Measurements from ENCODE around the gene ZG16. TPM values are rescaled to one million over a fixed set of nuclear protein-coding genes. Genes with fewer than 3 reads are reported as not detected.
"Not testable (repeated sequence)": the region's sequence is repeated elsewhere in the genome, so short reads cannot be mapped to it uniquely, and the experiment has no call there.

ZG16 gene
- total RNA-seq, 1 experiment from 2014 or later: not detected

- H4K20me1 ChIP-seq (ENCODE audit: insufficient read depth, low read depth, low read length): no peaks in the 10 kb centered on the region
- DNase-seq: no peak
- H3K9me2 ChIP-seq (replicated peaks; ENCODE audit: insufficient read depth, low read length): no peaks in the 10 kb centered on the region
- no peaks in the 10 kb centered on the region for H3K9me3 ChIP-seq (ENCODE audit: low read length)
- no peaks in the 10 kb centered on the region for H3K27me3 ChIP-seq (ENCODE audit: low read length)
- H3K36me3 ChIP-seq (ENCODE audit: insufficient read depth, low read length): no peaks in the 10 kb centered on the region
- H3K4me2 ChIP-seq (ENCODE audit: low read depth, low read length, poor library complexity, severe bottlenecking): no peak overlapping the region
- no peaks in the 10 kb centered on the region for H3K79me2 ChIP-seq (ENCODE audit: low read length)
- H2AFZ ChIP-seq (ENCODE audit: low read length): no peak overlapping the region
- no peaks in the 10 kb centered on the region for H3K4me1 ChIP-seq (ENCODE audit: low read length)
- H3K27ac ChIP-seq (ENCODE audit: low read length): no peak overlapping the region
- H3K9ac ChIP-seq (ENCODE audit: low read length): no peak overlapping the region
- H3K4me3 ChIP-seq (ENCODE audit: low read length): no peak overlapping the region
Measured at GRCh38 chr16:29760567-29761279, 17.3 kb upstream of the ZG16 start.

GRCh38 chr16:29761280-29761651 is 16.8 kb upstream of the ZG16 start:
- H3K9me3 ChIP-seq (ENCODE audit: low read length); H3K79me2 ChIP-seq (ENCODE audit: low read length); H4K20me1 ChIP-seq (ENCODE audit: insufficient read depth, low read depth, low read length); H3K27me3 ChIP-seq (ENCODE audit: low read length); H3K9ac ChIP-seq (ENCODE audit: low read length); H3K4me3 ChIP-seq (ENCODE audit: low read length); H2AFZ ChIP-seq (ENCODE audit: low read length); H3K36me3 ChIP-seq (ENCODE audit: insufficient read depth, low read length); H3K4me2 ChIP-seq (ENCODE audit: low read depth, low read length, poor library complexity, severe bottlenecking); H3K9me2 ChIP-seq (replicated peaks; ENCODE audit: insufficient read depth, low read length); H3K4me1 ChIP-seq (ENCODE audit: low read length); DNase-seq; H3K27ac ChIP-seq (ENCODE audit: low read length): not testable (repeated sequence)

GRCh38 chr16:29761882-29762281 is 16.2 kb upstream of the ZG16 start:
- Histone ChIP-seq H3K9ac (ENCODE audit: low read length) (no peak overlapping the region), H2AFZ (ENCODE audit: low read length) (no peak overlapping the region), H3K4me2 (ENCODE audit: low read depth, low read length, poor library complexity, severe bottlenecking) (no peak overlapping the region), H3K9me2 (replicated peaks; ENCODE audit: insufficient read depth, low read length) (no peaks in the 10 kb centered on the region), H3K4me1 (ENCODE audit: low read length) (no peaks in the 10 kb centered on the region), H3K27ac (ENCODE audit: low read length) (no peak overlapping the region), H3K79me2 (ENCODE audit: low read length) (no peaks in the 10 kb centered on the region), H4K20me1 (ENCODE audit: insufficient read depth, low read depth, low read length) (no peaks in the 10 kb centered on the region), H3K4me3 (ENCODE audit: low read length) (no peak overlapping the region), H3K36me3 (ENCODE audit: insufficient read depth, low read length) (no peaks in the 10 kb centered on the region), H3K9me3 (ENCODE audit: low read length) (no peaks in the 10 kb centered on the region), H3K27me3 (ENCODE audit: low read length) (no peaks in the 10 kb centered on the region)
- DNase-seq: peak; percentile 66

GRCh38 chr16:29763326-29763725 is 14.7 kb upstream of the ZG16 start:
- Histone ChIP-seq H3K9me3 (ENCODE audit: low read length) (no peaks in the 10 kb centered on the region), H4K20me1 (ENCODE audit: insufficient read depth, low read depth, low read length) (no peaks in the 10 kb centered on the region), H3K4me3 (ENCODE audit: low read length) (no peak overlapping the region), H3K27me3 (ENCODE audit: low read length) (no peaks in the 10 kb centered on the region), H2AFZ (ENCODE audit: low read length) (no peak overlapping the region), H3K27ac (ENCODE audit: low read length) (no peak overlapping the region), H3K36me3 (ENCODE audit: insufficient read depth, low read length) (no peaks in the 10 kb centered on the region), H3K4me2 (ENCODE audit: low read depth, low read length, poor library complexity, severe bottlenecking) (no peak overlapping the region), H3K79me2 (ENCODE audit: low read length) (no peaks in the 10 kb centered on the region), H3K4me1 (ENCODE audit: low read length) (no peaks in the 10 kb centered on the region), H3K9ac (ENCODE audit: low read length) (no peak overlapping the region), H3K9me2 (replicated peaks; ENCODE audit: insufficient read depth, low read length) (no peaks in the 10 kb centered on the region)
- DNase-seq: no peak

GRCh38 chr16:29765167-29766032 is 12.7 kb upstream of the ZG16 start:
- Histone ChIP-seq H3K36me3 (ENCODE audit: insufficient read depth, low read length) (no peaks in the 10 kb centered on the region), H3K9ac (ENCODE audit: low read length) (no peak overlapping the region), H3K27ac (ENCODE audit: low read length) (no peak overlapping the region), H3K79me2 (ENCODE audit: low read length) (no peaks in the 10 kb centered on the region), H3K27me3 (ENCODE audit: low read length) (no peaks in the 10 kb centered on the region), H3K9me3 (ENCODE audit: low read length) (no peaks in the 10 kb centered on the region), H4K20me1 (ENCODE audit: insufficient read depth, low read depth, low read length) (no peaks in the 10 kb centered on the region), H3K4me2 (ENCODE audit: low read depth, low read length, poor library complexity, severe bottlenecking) (no peak overlapping the region), H2AFZ (ENCODE audit: low read length) (no peak overlapping the region), H3K9me2 (replicated peaks; ENCODE audit: insufficient read depth, low read length) (no peaks in the 10 kb centered on the region), H3K4me3 (ENCODE audit: low read length) (no peak overlapping the region), H3K4me1 (ENCODE audit: low read length) (no peaks in the 10 kb centered on the region)
- no peak for DNase-seq

- Histone ChIP-seq H4K20me1 (ENCODE audit: insufficient read depth, low read depth, low read length) (no peaks in the 10 kb centered on the region), H3K9me2 (replicated peaks; ENCODE audit: insufficient read depth, low read length) (no peaks in the 10 kb centered on the region), H3K9me3 (ENCODE audit: low read length) (no peaks in the 10 kb centered on the region), H3K79me2 (ENCODE audit: low read length) (no peaks in the 10 kb centered on the region), H3K27ac (ENCODE audit: low read length) (no peak overlapping the region), H2AFZ (ENCODE audit: low read length) (no peak overlapping the region), H3K4me2 (ENCODE audit: low read depth, low read length, poor library complexity, severe bottlenecking) (no peak overlapping the region), H3K9ac (ENCODE audit: low read length) (no peak overlapping the region), H3K27me3 (ENCODE audit: low read length) (no peaks in the 10 kb centered on the region), H3K36me3 (ENCODE audit: insufficient read depth, low read length) (no peaks in the 10 kb centered on the region), H3K4me3 (ENCODE audit: low read length) (no peak overlapping the region), H3K4me1 (ENCODE audit: low read length) (no peaks in the 10 kb centered on the region)
- DNase-seq: no peak
Measured at GRCh38 chr16:29766571-29766970, 11.5 kb upstream of the ZG16 start.

- no peaks in the 10 kb centered on the region for H3K27me3 ChIP-seq (ENCODE audit: low read length)
- no peaks in the 10 kb centered on the region for H3K4me1 ChIP-seq (ENCODE audit: low read length)
- H3K9me2 ChIP-seq (replicated peaks; ENCODE audit: insufficient read depth, low read length): no peaks in the 10 kb centered on the region
- no peaks in the 10 kb centered on the region for H3K79me2 ChIP-seq (ENCODE audit: low read length)
- H3K36me3 ChIP-seq (ENCODE audit: insufficient read depth, low read length): no peaks in the 10 kb centered on the region
- no peaks in the 10 kb centered on the region for H3K9me3 ChIP-seq (ENCODE audit: low read length)
- no peak overlapping the region for H3K27ac ChIP-seq (ENCODE audit: low read length)
- H2AFZ ChIP-seq (ENCODE audit: low read length): no peak overlapping the region
- no peak overlapping the region for H3K4me3 ChIP-seq (ENCODE audit: low read length)
- H3K4me2 ChIP-seq (ENCODE audit: low read depth, low read length, poor library complexity, severe bottlenecking): no peak overlapping the region
- no peaks in the 10 kb centered on the region for H4K20me1 ChIP-seq (ENCODE audit: insufficient read depth, low read depth, low read length)
- no peak for DNase-seq
- no peak overlapping the region for H3K9ac ChIP-seq (ENCODE audit: low read length)
Measured at GRCh38 chr16:29767062-29767461, 11.0 kb upstream of the ZG16 start.

- Histone ChIP-seq H3K9ac (ENCODE audit: low read length) (no peak overlapping the region), H3K9me3 (ENCODE audit: low read length) (no peaks in the 10 kb centered on the region), H3K36me3 (ENCODE audit: insufficient read depth, low read length) (no peaks in the 10 kb centered on the region), H3K27ac (ENCODE audit: low read length) (no peak overlapping the region), H4K20me1 (ENCODE audit: insufficient read depth, low read depth, low read length) (no peaks in the 10 kb centered on the region), H3K9me2 (replicated peaks; ENCODE audit: insufficient read depth, low read length) (no peaks in the 10 kb centered on the region), H3K79me2 (ENCODE audit: low read length) (no peaks in the 10 kb centered on the region), H3K4me1 (ENCODE audit: low read length) (peaks cover 2% of the 10 kb centered on the region; the same call in 1 of the 2 replicates), H3K4me2 (ENCODE audit: low read depth, low read length, poor library complexity, severe bottlenecking) (no peak overlapping the region), H3K27me3 (ENCODE audit: low read length) (no peaks in the 10 kb centered on the region), H3K4me3 (ENCODE audit: low read length) (no peak overlapping the region), H2AFZ (ENCODE audit: low read length) (no peak overlapping the region)
- no peak for DNase-seq
Measured at GRCh38 chr16:29769507-29769906, 8.5 kb upstream of the ZG16 start.
